HG03432 (cell line): ENCODE measurements around the gene SLC38A9.
"Not testable (repeated sequence)": the region's sequence is repeated elsewhere in the genome, so short reads cannot be mapped to it uniquely, and the experiment has no call there.

Experiments used
- ATAC-seq: cut with Tn5 transposase; IDR thresholded peaks from one replicate; pipeline ENCODE4 v1.9.1; 2021; ENCODE audit warnings: mild to moderate bottlenecking, moderate library complexity; ENCODE audit not compliant: unreplicated experiment

SLC38A9 gene

DNA sequence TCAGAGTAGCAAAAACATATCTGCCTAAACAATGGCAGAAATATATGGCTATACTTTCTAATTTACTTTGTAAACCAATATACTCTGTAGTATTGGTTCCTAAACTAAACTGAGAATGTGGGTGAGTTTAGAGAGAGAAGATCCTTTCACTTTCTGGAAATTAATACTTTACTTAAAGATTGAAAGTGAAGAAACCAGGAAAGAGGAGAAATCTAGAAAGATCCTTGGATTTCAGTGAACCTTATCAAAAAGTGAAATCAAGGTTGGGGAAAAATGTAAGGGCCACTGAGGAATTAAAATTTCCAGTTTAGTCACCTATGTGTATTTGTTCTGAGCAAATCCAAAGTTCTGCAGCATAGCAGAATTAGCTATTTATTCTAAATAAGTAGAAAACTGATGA lies 5.9 kb downstream of the SLC38A9 start:
- ATAC-seq = no peak

DNA sequence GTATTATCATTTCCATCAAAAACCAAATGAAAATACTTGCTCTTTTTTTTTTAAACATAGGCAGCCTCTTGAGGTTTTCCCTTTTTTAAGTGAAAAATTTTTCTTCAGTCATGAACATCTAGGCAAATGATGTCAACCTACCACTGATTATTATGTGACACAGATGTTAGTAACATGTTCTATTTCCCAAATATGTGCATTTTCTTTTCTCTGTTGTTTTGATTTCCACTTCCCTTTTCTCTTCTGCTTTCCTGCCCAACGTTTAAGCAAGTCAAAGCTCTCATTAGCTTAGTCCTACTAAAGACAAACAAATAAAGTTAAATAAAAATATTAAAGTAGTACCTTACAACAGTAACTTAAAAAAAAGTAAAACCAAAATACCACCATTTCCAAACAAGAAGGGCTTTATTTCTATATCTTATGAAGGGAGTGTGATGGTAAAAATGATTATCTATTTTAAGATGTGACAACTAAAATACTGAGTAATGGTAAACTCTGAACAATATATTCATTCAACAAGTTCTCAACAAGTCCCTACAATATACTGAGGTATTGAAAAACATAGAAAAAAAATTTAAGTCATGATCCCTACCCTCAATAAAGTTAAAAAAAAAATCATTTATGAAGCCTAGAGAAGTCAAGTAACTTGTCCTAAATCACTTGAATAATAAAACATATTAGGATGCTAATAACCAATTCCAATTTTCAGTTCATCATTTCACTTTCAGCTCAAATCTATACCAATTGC lies 9.4 kb downstream of the SLC38A9 start:
- ATAC-seq = peak; percentile 49

DNA sequence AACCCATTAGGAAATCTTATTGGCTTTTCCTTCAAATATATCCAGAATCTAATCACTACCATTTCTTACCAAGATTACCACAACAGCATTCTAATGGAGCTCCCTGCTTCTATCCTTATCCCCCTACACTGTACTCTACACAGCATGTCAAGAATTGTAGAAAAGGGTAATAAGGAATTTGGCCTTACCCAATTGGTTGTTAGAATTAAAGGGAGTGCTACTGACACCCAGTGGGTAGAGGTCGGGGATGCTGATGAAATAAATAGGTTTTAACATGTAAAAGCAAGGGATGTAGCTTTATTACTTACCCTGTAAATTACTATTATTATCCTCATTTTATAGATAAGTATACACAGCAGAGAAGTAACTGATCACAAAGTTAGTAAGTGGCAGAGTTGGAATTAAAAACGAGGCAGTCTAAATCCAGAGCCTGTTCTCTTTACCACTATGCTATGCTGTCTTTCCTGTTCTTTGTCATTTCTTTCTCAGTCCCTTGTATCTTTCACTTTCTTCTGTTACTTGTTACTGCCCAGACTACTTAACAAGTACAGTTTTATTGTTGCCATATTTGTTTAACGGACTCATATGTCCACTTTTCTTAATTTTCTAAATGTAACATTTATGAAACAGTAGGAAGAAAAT lies 10.5 kb downstream of the SLC38A9 start:
- no peak for ATAC-seq

GRCh38 chr5:55700745-55701144 lies 11.4 kb downstream of the SLC38A9 start:
- ATAC-seq = no peak

- peak; percentile 66 for ATAC-seq
Measured at GRCh38 chr5:55699041-55699688, 13.0 kb downstream of the SLC38A9 start.

DNA sequence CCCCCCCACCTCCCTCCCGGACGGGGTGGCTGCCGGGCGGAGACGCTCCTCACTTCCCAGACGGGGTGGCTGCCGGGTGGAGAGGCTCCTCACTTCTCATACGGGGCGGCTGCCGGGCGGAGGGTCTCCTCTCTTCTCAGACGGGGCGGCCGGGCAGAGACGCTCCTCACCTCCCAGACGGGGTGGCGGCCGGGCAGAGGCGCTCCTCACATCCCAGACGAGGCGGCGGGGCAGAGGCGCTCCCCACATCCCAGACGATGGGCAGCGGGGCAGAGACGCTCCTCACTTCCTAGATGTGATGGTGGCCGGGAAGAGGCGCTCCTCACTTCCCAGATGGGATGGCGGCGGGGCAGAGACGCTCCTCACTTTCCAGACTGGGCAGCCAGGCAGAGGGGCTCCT lies 15.4 kb downstream of the SLC38A9 start:
- not testable (repeated sequence) for ATAC-seq

GRCh38 chr5:55694152-55694830 lies 17.8 kb downstream of the SLC38A9 start:
- ATAC-seq = no peak

- no peak for ATAC-seq
Measured at GRCh38 chr5:55692509-55692908, 19.6 kb downstream of the SLC38A9 start.

GRCh38 chr5:55692106-55692417 lies 20.1 kb downstream of the SLC38A9 start:
- ATAC-seq = no peak

DNA sequence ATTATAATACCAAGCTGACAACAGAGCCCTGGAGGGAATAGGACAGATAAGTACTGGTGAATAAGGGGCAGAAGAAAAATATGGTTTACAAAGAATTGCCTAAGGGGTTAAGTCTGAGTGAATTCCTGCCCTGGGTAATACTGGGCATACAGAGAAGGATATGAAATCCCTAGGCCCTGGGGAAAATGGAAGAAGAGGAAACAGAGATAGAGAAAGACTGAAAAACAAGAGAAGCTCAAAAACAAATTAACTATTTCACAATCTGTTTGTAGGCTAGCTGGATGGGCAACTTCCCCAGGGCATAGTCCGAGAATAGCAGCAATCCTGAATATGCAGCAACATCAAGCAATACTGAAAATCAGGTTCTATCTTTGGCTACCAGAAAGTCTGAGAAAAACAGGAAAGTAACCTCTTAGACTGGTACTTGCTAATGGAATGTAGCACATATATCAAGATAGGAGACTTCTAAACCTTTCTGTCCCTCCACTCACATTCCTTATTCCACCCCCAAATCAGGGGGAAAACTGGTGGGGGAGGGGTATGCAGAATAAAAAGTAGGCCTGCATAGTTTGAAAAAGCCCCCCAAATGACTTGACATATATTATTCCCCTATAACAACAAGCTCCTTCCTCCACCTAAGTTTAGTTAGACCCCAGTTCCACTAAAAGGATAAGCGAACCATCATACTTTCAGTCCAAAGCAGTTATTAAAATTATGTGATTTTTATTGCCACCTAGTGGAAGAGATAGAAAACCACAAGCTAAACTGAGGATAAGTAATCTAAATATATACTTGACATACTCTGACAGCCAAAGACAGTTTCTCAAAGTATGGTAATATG lies 20.6 kb downstream of the SLC38A9 start:
- no peak for ATAC-seq

DNA sequence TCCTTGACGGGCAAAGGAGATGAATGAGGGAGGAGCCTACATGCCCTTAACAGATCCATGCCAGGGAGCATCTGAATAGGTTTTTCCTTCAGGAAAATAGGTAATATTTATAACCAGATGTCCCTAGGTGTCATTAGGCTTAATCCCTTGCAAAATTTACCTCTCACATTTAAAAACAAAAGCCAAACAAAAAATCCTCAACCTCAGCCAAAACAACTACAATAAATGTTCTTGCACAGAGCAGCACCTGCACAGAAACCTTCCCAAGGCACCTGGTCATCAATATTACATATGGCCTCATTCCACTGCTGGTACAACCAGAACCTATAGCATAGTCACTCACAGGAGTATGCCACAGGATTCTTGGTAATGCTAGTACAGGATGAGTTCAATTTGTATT lies 30.1 kb downstream of the SLC38A9 start:
- ATAC-seq = no peak

DNA sequence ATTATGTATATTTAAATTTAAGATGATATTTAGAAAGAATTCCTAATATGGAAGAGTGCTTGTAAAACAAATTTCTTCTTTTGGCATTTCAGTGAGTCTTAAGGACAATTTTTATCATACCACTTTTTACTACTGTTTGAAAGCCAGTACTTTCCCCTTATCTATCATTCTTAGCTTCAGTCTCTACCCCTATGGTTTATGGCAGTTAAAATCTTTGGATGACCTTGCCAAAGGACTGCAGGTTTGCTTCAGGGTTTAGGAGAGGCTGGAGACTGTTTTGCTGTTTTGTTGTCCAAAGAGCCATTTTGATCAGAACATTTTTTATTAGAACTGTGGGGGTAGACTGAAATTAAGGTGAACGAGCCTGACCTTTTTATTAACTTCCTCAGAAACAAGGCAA lies 30.8 kb downstream of the SLC38A9 start:
- no peak for ATAC-seq

GRCh38 chr5:55680353-55680752 lies 31.8 kb downstream of the SLC38A9 start:
- ATAC-seq = no peak

- no peak for ATAC-seq
Measured at GRCh38 chr5:55679556-55679955, 32.6 kb downstream of the SLC38A9 start.

DNA sequence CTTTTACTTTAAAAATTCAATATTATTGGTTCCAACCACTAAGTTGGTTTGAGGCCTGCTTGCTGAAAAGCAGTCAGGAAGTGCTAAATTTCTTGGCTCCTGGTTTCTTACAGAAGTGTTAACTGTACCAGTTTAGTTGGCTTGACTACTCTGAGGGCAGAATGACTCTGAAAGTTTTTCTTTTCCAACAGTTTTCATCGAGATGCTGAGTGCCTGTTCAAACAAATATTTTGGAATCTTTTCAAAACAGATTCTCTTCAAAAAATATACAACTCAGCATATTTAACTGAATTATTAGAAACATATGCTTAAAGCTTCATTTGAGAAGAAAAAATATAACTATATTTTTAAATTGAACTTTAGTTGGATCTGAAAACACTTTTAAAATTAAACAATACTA lies 37.0 kb downstream of the SLC38A9 start:
- ATAC-seq = no peak

GRCh38 chr5:55674340-55674739 lies 37.8 kb downstream of the SLC38A9 start:
- ATAC-seq = no peak

- no peak for ATAC-seq
Measured at GRCh38 chr5:55672477-55672911, 39.6 kb downstream of the SLC38A9 start.

GRCh38 chr5:55671975-55672374 lies 40.1 kb downstream of the SLC38A9 start:
- no peak for ATAC-seq

DNA sequence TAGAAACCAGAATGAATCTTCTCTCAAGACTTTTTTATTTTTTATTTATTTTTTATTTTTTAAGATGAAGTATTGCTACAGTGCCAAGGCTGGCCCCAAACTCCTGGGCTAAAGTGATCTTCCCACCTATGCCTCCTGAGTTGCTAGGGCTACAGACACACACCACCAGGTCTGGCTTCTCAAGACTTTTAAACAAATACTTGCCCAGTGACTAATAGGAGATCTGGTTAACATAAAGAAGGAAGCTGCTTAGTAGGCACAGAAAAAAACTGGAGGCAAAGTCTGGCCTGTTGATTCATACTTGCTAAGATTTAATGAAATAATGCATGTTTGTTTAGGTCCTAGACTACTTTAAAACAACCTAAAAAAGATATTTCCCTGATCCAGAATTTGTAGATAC lies 43.8 kb downstream of the SLC38A9 start:
- no peak for ATAC-seq

DNA sequence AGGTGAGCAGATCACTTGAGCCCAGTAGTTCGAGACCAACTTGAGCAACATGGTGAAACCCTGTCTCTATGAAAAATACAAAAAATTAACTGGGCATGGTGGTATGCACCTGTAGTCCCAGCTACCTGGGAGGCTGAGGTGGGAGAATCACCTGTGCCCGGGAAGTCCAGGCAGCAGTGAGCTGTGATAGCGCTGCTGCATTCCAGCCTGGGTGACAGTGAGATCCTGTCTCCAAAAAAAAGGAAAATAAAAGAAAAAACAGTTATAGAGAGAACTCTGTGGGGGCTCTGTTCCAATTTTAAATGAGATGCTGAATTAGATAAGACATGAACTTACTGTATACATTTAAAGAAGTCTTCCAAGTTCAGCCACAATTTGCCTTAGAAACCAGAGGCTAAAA lies 44.2 kb downstream of the SLC38A9 start:
- no peak for ATAC-seq

DNA sequence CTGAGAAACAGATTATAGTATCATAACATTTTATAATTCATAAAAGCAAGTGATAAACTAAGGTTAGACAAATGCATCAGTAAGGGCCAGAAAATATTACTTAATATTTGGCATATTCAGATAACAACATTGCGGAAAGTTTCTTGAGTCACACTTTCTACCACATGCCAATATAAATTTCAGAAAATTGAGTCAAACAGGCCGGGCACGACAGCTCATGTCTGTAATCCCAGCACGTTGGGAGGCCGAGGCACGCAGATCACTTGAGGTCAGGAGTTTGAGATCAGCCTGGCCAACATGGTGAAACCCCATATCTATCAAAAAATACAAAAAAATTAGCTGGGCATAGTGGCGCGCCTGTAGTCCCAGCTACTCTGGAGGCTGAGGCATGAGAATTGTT lies 47.1 kb downstream of the SLC38A9 start:
- no peak for ATAC-seq
